Activated B cell treated with CpG ODN at 0.5 μM for 24 hours (primary cell): ENCODE measurements around the gene BTNL2. TPM values are rescaled to one million over a fixed set of nuclear protein-coding genes. Genes with fewer than 3 reads are reported as not detected.

Experiments used
- ATAC-seq: fragments of 200-7000 bp; cut with Tn5 transposase; one replicate; pipeline ENCODE4 v1.10.0; 2021; ENCODE audit warnings: low read depth, mild to moderate bottlenecking, moderate library complexity
- CTCF ChIA-PET: fragments of 350-600 bp; sonication (Branson Sonifier 250); formaldehyde crosslinking; loops from one replicate; lab custom pipeline; 2021; ENCODE audit warnings: antibody characterized with exemption; lab: Charles Lee
- POLR2A ChIA-PET: fragments of 350-600 bp; sonication (Branson Sonifier 250); formaldehyde crosslinking; loops from one replicate; lab custom pipeline; 2021; ENCODE audit warnings: antibody characterized with exemption; lab: Charles Lee
- DNase-seq: peaks from one replicate; pipeline ENCODE4 v3.0.0; 2022
- H3K27ac Mint-ChIP-seq: one replicate; pipeline ENCODE4 v1.8.0; 2020; ENCODE audit warnings: mixed read lengths
- H3K27me3 Mint-ChIP-seq: one replicate; pipeline ENCODE4 v1.8.0; 2021; ENCODE audit warnings: mixed read lengths
- H3K36me3 Mint-ChIP-seq: one replicate; pipeline ENCODE4 v1.8.0; 2021; ENCODE audit warnings: low read depth, mixed read lengths
- H3K4me1 Mint-ChIP-seq: one replicate; pipeline ENCODE4 v1.8.0; 2021; ENCODE audit warnings: mixed read lengths
- H3K4me3 Mint-ChIP-seq: one replicate; pipeline ENCODE4 v1.8.0; 2020; ENCODE audit warnings: mild to moderate bottlenecking, mixed read lengths
- H3K9me3 Mint-ChIP-seq: one replicate; pipeline ENCODE4 v1.8.0; 2020; ENCODE audit warnings: mixed read lengths
- CTCF ChIP-seq: fragments of 200-600 bp; IDR thresholded peaks from one replicate; pipeline ENCODE4 v1.8.0; 2022; ENCODE audit warnings: antibody characterized with exemption, mild to moderate bottlenecking
- intact Hi-C: fragments of 100-400 bp; cut with micrococcal nuclease; formaldehyde crosslinking; loops from one replicate; pipeline ENCODE4 v1.15.1; 2024
- total RNA-seq: library from RNA; stranded (reverse); gene quantifications from 2 replicates; pipeline ENCODE4 v1.2.3, GENCODE V29; 2022

Gene BTNL2
- total RNA-seq, 1 donor from 2014 or later = not detected

- peaks cover 12% of the 10 kb centered on the region for H3K4me1 Mint-ChIP-seq
- ATAC-seq = no peak
- no peaks in the 10 kb centered on the region for H3K36me3 Mint-ChIP-seq
- CTCF ChIA-PET = no interaction called here
- H3K27ac Mint-ChIP-seq = no peak overlapping the region
- DNase-seq = no peak
- H3K27me3 Mint-ChIP-seq = no peaks in the 10 kb centered on the region
- intact Hi-C loops = no loop called here
- no peaks in the 10 kb centered on the region for H3K9me3 Mint-ChIP-seq
- no peak overlapping the region for H3K4me3 Mint-ChIP-seq
- TF ChIP-seq CTCF = no peak
- POLR2A ChIA-PET = no interaction called here
Measured at GRCh38 chr6:32355018-32355417, 52.0 kb downstream of the BTNL2 start.

GRCh38 chr6:32353348-32353747 lies 53.6 kb downstream of the BTNL2 start:
- Mint-ChIP-seq H3K4me3 (no peak overlapping the region), H3K27ac (no peak overlapping the region), H3K36me3 (no peaks in the 10 kb centered on the region), H3K9me3 (no peaks in the 10 kb centered on the region), H3K27me3 (no peaks in the 10 kb centered on the region), H3K4me1 (peaks cover 5% of the 10 kb centered on the region)
- no peak for TF ChIP-seq CTCF
- intact Hi-C loops = no loop called here
- DNase-seq (no peak), ATAC-seq (no peak)
- ChIA-PET CTCF (no interaction called here), POLR2A (no interaction called here)

Other genes with a start within 250 kb of the BTNL2 start
- 2.2 and 3.4 TPM in 2 replicates for gene EGFL8, start 242.6 kb downstream of the BTNL2 start, total RNA-seq
- 26.4 and 27.0 TPM in 2 replicates for gene AGPAT1, start 231.1 kb downstream of the BTNL2 start, total RNA-seq
- gene RNF5, start 228.8 kb downstream of the BTNL2 start, total RNA-seq = 39.7 and 41.8 TPM in 2 replicates
- 23.5 and 30.8 TPM in 2 replicates for gene AGER, start 222.9 kb downstream of the BTNL2 start, total RNA-seq
- gene PBX2, start 217.0 kb downstream of the BTNL2 start, total RNA-seq = 134 and 153 TPM in 2 replicates
- gene GPSM3, start 214.5 kb downstream of the BTNL2 start, total RNA-seq = 185 and 199 TPM in 2 replicates
- 3.3 and 4.0 TPM in 2 replicates for gene NOTCH4, start 183.1 kb downstream of the BTNL2 start, total RNA-seq
- not detected in 2 replicates for gene TSBP1, start 35.3 kb downstream of the BTNL2 start, total RNA-seq
- gene HLA-DRA, start 32.7 kb upstream of the BTNL2 start, total RNA-seq = 2,835 and 3,035 TPM in 2 replicates
- 196 and 199 TPM in 2 replicates for gene HLA-DRB5, start 123.1 kb upstream of the BTNL2 start, total RNA-seq
- 621 and 630 TPM in 2 replicates for gene HLA-DRB1, start 182.7 kb upstream of the BTNL2 start, total RNA-seq
- gene HLA-DQA1, start 230.2 kb upstream of the BTNL2 start, total RNA-seq = 628 and 664 TPM in 2 replicates